CD4-positive, CD25-positive, alpha-beta regulatory T cell (primary cell): Measurements from ENCODE around the gene L3MBTL4. TPM values are rescaled to one million over a fixed set of nuclear protein-coding genes. Genes with fewer than 3 reads are reported as not detected.

Experiments
- ATAC-seq, 2 donors: fragments of 150-1000 bp; cut with Tn5 transposase; one replicate each; pipeline ENCODE4 v1.10.0; 2021; ENCODE audit warnings: low read depth in 2 of 2, moderate number of reproducible peaks in 2 of 2, moderate library complexity in 1 of 2
- DNase-seq, 3 donors: peaks; one replicate each; pipeline versions ENCODE4 v3.0.0 to v3.0.0-alpha.2; 2012 to 2022; ENCODE audit warnings: mixed read lengths in 1 of 3
- H3K27ac ChIP-seq: one replicate; pipeline ENCODE4 v1.7.0; 2013; ENCODE audit warnings: mild to moderate bottlenecking, low read length; ENCODE audit not compliant: insufficient read depth, poor library complexity, severe bottlenecking
- H3K27me3 ChIP-seq: one replicate; pipeline ENCODE4 v1.7.0; 2013; ENCODE audit warnings: low read length; ENCODE audit not compliant: control insufficient read depth, insufficient read depth
- H3K36me3 ChIP-seq: one replicate; pipeline ENCODE4 v1.7.0; 2013; ENCODE audit warnings: mild to moderate bottlenecking, low read length, moderate library complexity; ENCODE audit not compliant: control insufficient read depth, insufficient read depth
- H3K4me1 ChIP-seq: 2 replicates; pipeline ENCODE4 v1.7.0; 2013; ENCODE audit warnings: mild to moderate bottlenecking, low read length; ENCODE audit not compliant: insufficient read depth, control insufficient read depth, poor library complexity, severe bottlenecking
- H3K4me3 ChIP-seq: one replicate; pipeline ENCODE4 v1.7.0; 2013; ENCODE audit warnings: low read depth, mild to moderate bottlenecking, low read length, moderate library complexity
- H3K9me3 ChIP-seq, 2 experiments: 1 replicate in 1 of 2; 2 replicates in 1 of 2; pipeline ENCODE4 v1.7.0; 2013; ENCODE audit warnings: low read length in 2 of 2, mild to moderate bottlenecking in 1 of 2, moderate library complexity in 1 of 2; ENCODE audit not compliant: control insufficient read depth in 2 of 2
- H3K27ac Mint-ChIP-seq, 3 donors: one replicate each; pipeline ENCODE4 v1.8.0; 2020 to 2022; ENCODE audit warnings: mild to moderate bottlenecking in 3 of 3, mixed read lengths in 3 of 3, moderate library complexity in 2 of 3
- H3K27me3 Mint-ChIP-seq: one replicate; pipeline ENCODE4 v1.8.0; 2022; ENCODE audit warnings: mild to moderate bottlenecking, mixed read lengths
- H3K36me3 Mint-ChIP-seq: one replicate; pipeline ENCODE4 v1.8.0; 2020; ENCODE audit warnings: mixed read lengths
- H3K4me1 Mint-ChIP-seq, 4 donors: one replicate each; pipeline ENCODE4 v1.8.0; 2020 to 2022; ENCODE audit warnings: mixed read lengths in 4 of 4, mild to moderate bottlenecking in 1 of 4
- H3K4me3 Mint-ChIP-seq, 4 donors: one replicate each; pipeline ENCODE4 v1.8.0; 2020 to 2022; ENCODE audit warnings: mild to moderate bottlenecking in 4 of 4, mixed read lengths in 4 of 4, moderate library complexity in 3 of 4
- H3K9me3 Mint-ChIP-seq, 7 donors: one replicate each; pipeline ENCODE4 v1.8.0; 2020 to 2022; ENCODE audit warnings: mixed read lengths in 7 of 7, mild to moderate bottlenecking in 3 of 7, moderate library complexity in 2 of 7
- polyA plus RNA-seq, 4 donors: library from polyadenylated mRNA; unstranded; fragments of 300-500 nt; fragmentation: Illumina TruSeq; gene quantifications; one replicate each; pipeline ENCODE4 v1.2.3, GENCODE V29; 2021
- total RNA-seq: library from RNA; stranded (reverse); gene quantifications from one replicate; pipeline ENCODE4 v1.2.3, GENCODE V29; 2022

L3MBTL4 gene
- total and polyA plus RNA-seq, 5 donors from 2014 or later = 2.1 TPM; not detected in 4

- H3K36me3 Mint-ChIP-seq = no peaks in the 10 kb centered on the region
- Histone ChIP-seq H3K4me1 (no peaks in the 10 kb centered on the region), H3K27ac (no peak overlapping the region), H3K9me3 (no peaks in the 10 kb centered on the region), H3K4me3 (no peak overlapping the region), H3K27me3 (no peaks in the 10 kb centered on the region), H3K36me3 (no peaks in the 10 kb centered on the region)
- H3K27ac Mint-ChIP-seq = no peak overlapping the region
- H3K4me1 Mint-ChIP-seq = no peaks in the 10 kb centered on the region
- DNase-seq (no peak), ATAC-seq (no peak)
- no peaks in the 10 kb centered on the region for H3K27me3 Mint-ChIP-seq
- H3K4me3 Mint-ChIP-seq = no peak overlapping the region
- H3K9me3 Mint-ChIP-seq = peaks cover 0 to 10% (median 1%) of the 10 kb centered on the region in 7 donors
These were observed 20.4 kb upstream of the L3MBTL4 start for GRCh38 chr18:6434987-6435709.

- H3K36me3 Mint-ChIP-seq = no peaks in the 10 kb centered on the region
These were observed 19.8 kb upstream of the L3MBTL4 start for GRCh38 chr18:6434481-6434880.

GRCh38 chr18:6431659-6432318 lies 17.1 kb upstream of the L3MBTL4 start:
- H3K4me3 Mint-ChIP-seq = no peak overlapping the region
- H3K27me3 ChIP-seq = no peaks in the 10 kb centered on the region

More at GRCh38 chr18:6434481-6434880, 19.8 kb upstream of the L3MBTL4 start:
- DNase-seq (no peak), ATAC-seq (no peak)
- H3K9me3 ChIP-seq = no peaks in the 10 kb centered on the region
- Mint-ChIP-seq H3K4me3 (no peak overlapping the region), H3K9me3 (peaks cover 0 to 10% (median 1%) of the 10 kb centered on the region in 7 donors), H3K27me3 (no peaks in the 10 kb centered on the region), H3K4me1 (no peaks in the 10 kb centered on the region), H3K27ac (no peak overlapping the region)
- no peak overlapping the region for H3K27ac ChIP-seq
- no peaks in the 10 kb centered on the region for H3K36me3 ChIP-seq
- H3K4me1 ChIP-seq = no peaks in the 10 kb centered on the region
- no peak overlapping the region for H3K4me3 ChIP-seq
- no peaks in the 10 kb centered on the region for H3K27me3 ChIP-seq

GRCh38 chr18:6428851-6429395 lies 14.2 kb upstream of the L3MBTL4 start:
- no peaks in the 10 kb centered on the region for H3K4me1 Mint-ChIP-seq
- Histone ChIP-seq H3K27ac (no peak overlapping the region), H3K4me1 (no peaks in the 10 kb centered on the region), H3K4me3 (no peak overlapping the region), H3K36me3 (no peaks in the 10 kb centered on the region), H3K27me3 (no peaks in the 10 kb centered on the region), H3K9me3 (no peaks in the 10 kb centered on the region)
- H3K36me3 Mint-ChIP-seq = no peaks in the 10 kb centered on the region
- H3K9me3 Mint-ChIP-seq = peaks cover 0 to 8% (median 2%) of the 10 kb centered on the region in 7 donors
- H3K27me3 Mint-ChIP-seq = no peaks in the 10 kb centered on the region
- H3K4me3 Mint-ChIP-seq = no peak overlapping the region
- no peak for DNase-seq
- no peak overlapping the region for H3K27ac Mint-ChIP-seq
- no peak for ATAC-seq

More at GRCh38 chr18:6431659-6432318, 17.1 kb upstream of the L3MBTL4 start:
- no peak overlapping the region for H3K27ac Mint-ChIP-seq
- ATAC-seq = no peak
- H3K36me3 Mint-ChIP-seq = no peaks in the 10 kb centered on the region
- Histone ChIP-seq H3K36me3 (no peaks in the 10 kb centered on the region), H3K4me3 (no peak overlapping the region), H3K27ac (no peak overlapping the region), H3K4me1 (no peaks in the 10 kb centered on the region), H3K9me3 (no peaks in the 10 kb centered on the region)
- no peaks in the 10 kb centered on the region for H3K4me1 Mint-ChIP-seq
- no peaks in the 10 kb centered on the region for H3K27me3 Mint-ChIP-seq
- H3K9me3 Mint-ChIP-seq = peaks cover 0 to 10% (median 1%) of the 10 kb centered on the region in 7 donors
- DNase-seq = no peak

- DNase-seq (no peak), ATAC-seq (no peak)
- no peak overlapping the region for H3K4me3 Mint-ChIP-seq
- H3K9me3 ChIP-seq = no peaks in the 10 kb centered on the region
- H3K4me1 Mint-ChIP-seq = no peaks in the 10 kb centered on the region
- H3K27ac ChIP-seq = no peak overlapping the region
- no peaks in the 10 kb centered on the region for H3K27me3 ChIP-seq
- H3K27me3 Mint-ChIP-seq = no peaks in the 10 kb centered on the region
- H3K9me3 Mint-ChIP-seq = peaks cover 0 to 8% (median 1%) of the 10 kb centered on the region in 7 donors
- H3K4me3 ChIP-seq = no peak overlapping the region
- no peaks in the 10 kb centered on the region for H3K4me1 ChIP-seq
- no peaks in the 10 kb centered on the region for H3K36me3 Mint-ChIP-seq
- H3K27ac Mint-ChIP-seq = no peak overlapping the region
- no peaks in the 10 kb centered on the region for H3K36me3 ChIP-seq
These were observed 12.6 kb upstream of the L3MBTL4 start for GRCh38 chr18:6427286-6427685.

GRCh38 chr18:6423289-6423688 lies 8.6 kb upstream of the L3MBTL4 start:
- Histone ChIP-seq H3K4me3 (no peak overlapping the region), H3K9me3 (no peaks in the 10 kb centered on the region), H3K27me3 (no peaks in the 10 kb centered on the region), H3K27ac (no peak overlapping the region), H3K36me3 (no peaks in the 10 kb centered on the region), H3K4me1 (no peaks in the 10 kb centered on the region)
- DNase-seq = no peak
- H3K27ac Mint-ChIP-seq = no peak overlapping the region
- H3K4me3 Mint-ChIP-seq = no peak overlapping the region
- no peaks in the 10 kb centered on the region for H3K27me3 Mint-ChIP-seq
- peaks cover 0 to 11% (median 0%) of the 10 kb centered on the region in 7 donors for H3K9me3 Mint-ChIP-seq
- no peaks in the 10 kb centered on the region for H3K4me1 Mint-ChIP-seq
- ATAC-seq = no peak
- no peaks in the 10 kb centered on the region for H3K36me3 Mint-ChIP-seq

- H3K4me3 Mint-ChIP-seq = no peak overlapping the region
- H3K36me3 Mint-ChIP-seq = no peaks in the 10 kb centered on the region
- peak in 1 of 3 donors; percentile 22 for DNase-seq
These were observed 491 bp downstream of the L3MBTL4 start for GRCh38 chr18:6414118-6414722.

More at GRCh38 chr18:6414118-6414722, 491 bp downstream of the L3MBTL4 start:
- Histone ChIP-seq H3K9me3 (no peaks in the 10 kb centered on the region), H3K36me3 (no peaks in the 10 kb centered on the region), H3K4me1 (peaks cover 5% of the 10 kb centered on the region), H3K4me3 (no peak overlapping the region), H3K27ac (no peak overlapping the region), H3K27me3 (peaks cover 14% of the 10 kb centered on the region)
- Mint-ChIP-seq H3K27ac (no peak overlapping the region), H3K9me3 (peaks cover 0 to 8% (median 5%) of the 10 kb centered on the region in 7 donors), H3K4me1 (peaks cover 0 to 6% (median 6%) of the 10 kb centered on the region in 4 donors), H3K27me3 (peaks cover 35% of the 10 kb centered on the region)
- peak; percentile 35 to 51 for ATAC-seq
